Endothelial cell of umbilical vein (primary cell): ENCODE measurements around the gene JARID2. TPM values are rescaled to one million over a fixed set of nuclear protein-coding genes. Genes with fewer than 3 reads are reported as not detected.

Source experiments
- BruUV-seq: library from RNA; stranded (reverse); fragments of 400-500 nt; replicated peaks from 2 replicates; lab custom pipeline; 2021; lab: Mats Ljungman, UMichigan
- CTCF ChIA-PET: fragments of 300-600, 350-600 bp; sonication (Branson Sonifier 250); formaldehyde crosslinking; loops from one replicate; lab custom pipeline; 2021; ENCODE audit warnings: antibody characterized with exemption, inconsistent platforms; lab: Charles Lee
- POLR2A ChIA-PET: fragments of 300-600, 350-600 bp; sonication (Branson Sonifier 250); formaldehyde crosslinking; loops from one replicate; lab custom pipeline; 2021; ENCODE audit warnings: antibody characterized with exemption, inconsistent platforms; lab: Charles Lee
- DNase-seq: peaks from one replicate; pipeline ENCODE4 v3.0.0-alpha.2; 2011; ENCODE audit warnings: low read depth, low spot score
- FAIRE-seq: peaks from 2 replicates; lab custom pipeline; 2011; peaks lifted over from hg19 to GRCh38; lab: Jason Lieb, UNC
- H2AFZ ChIP-seq: 2 replicates; pipeline ENCODE4 v1.6.0; 2012; ENCODE audit warnings: low read depth, low read length, control low read depth, inconsistent platforms
- H3K27ac ChIP-seq: 2 replicates; pipeline ENCODE4 v1.5.1; 2011; ENCODE audit warnings: low read depth, mild to moderate bottlenecking, control low read depth, low read length, moderate library complexity; ENCODE audit not compliant: insufficient read depth
- H3K27me3 ChIP-seq, 2 experiments: 2 replicates each; pipeline versions ENCODE4 v1.6.0 to v1.6.1; 2011; ENCODE audit warnings: low read length in 2 of 2, mixed read lengths in 1 of 2; ENCODE audit not compliant: control insufficient read depth in 2 of 2, insufficient read depth in 2 of 2
- H3K36me3 ChIP-seq, 2 experiments: 2 replicates in 1 of 2; 3 replicates in 1 of 2; pipeline ENCODE4 v1.5.1; 2011; ENCODE audit warnings: low read length in 2 of 2, mild to moderate bottlenecking in 1 of 2, moderate library complexity in 1 of 2; ENCODE audit not compliant: control insufficient read depth in 2 of 2, insufficient read depth in 2 of 2; ENCODE audit errors: extremely low read depth in 1 of 2
- H3K4me1 ChIP-seq: 3 replicates; pipeline ENCODE4 v1.5.1; 2011; ENCODE audit warnings: mild to moderate bottlenecking, low read length; ENCODE audit not compliant: control insufficient read depth, insufficient read depth; ENCODE audit errors: extremely low read depth
- H3K4me2 ChIP-seq: 2 replicates; pipeline ENCODE4 v1.6.1; 2011; ENCODE audit warnings: low read length, control low read depth, mixed read lengths; ENCODE audit not compliant: insufficient read depth
- H3K4me3 ChIP-seq, 3 experiments: fragments of 200-600 bp in 1 of 3; sonication (generic), shearing (Covaris generic) in 1 of 3; replicated peaks in 1 of 3; 2 replicates each; pipeline ENCODE4 v1.5.1; 2011 to 2016; ENCODE audit warnings: control low read depth in 3 of 3, low read length in 3 of 3, mild to moderate bottlenecking in 2 of 3, inconsistent platforms in 1 of 3, low read depth in 1 of 3, moderate library complexity in 1 of 3; ENCODE audit not compliant: insufficient read depth in 1 of 3
- H3K79me2 ChIP-seq: 2 replicates; pipeline ENCODE4 v1.6.0; 2012; ENCODE audit warnings: low read length, inconsistent platforms; ENCODE audit not compliant: control insufficient read depth, insufficient read depth
- H3K9ac ChIP-seq: replicated peaks from 2 replicates; pipeline ENCODE3; 2011; ENCODE audit warnings: low read length, control low read depth; ENCODE audit not compliant: insufficient read depth; ENCODE audit errors: extremely low read depth
- H3K9me1 ChIP-seq: replicated peaks from 3 replicates; pipeline ENCODE4 v1.6.0; 2011; ENCODE audit warnings: mild to moderate bottlenecking, low read length; ENCODE audit not compliant: control insufficient read depth, insufficient read depth; ENCODE audit errors: extremely low read depth
- H3K9me3 ChIP-seq: replicated peaks from 2 replicates; pipeline ENCODE4 v1.5.1; 2012; ENCODE audit warnings: low read length, inconsistent platforms; ENCODE audit not compliant: control insufficient read depth, insufficient read depth
- H4K20me1 ChIP-seq: replicated peaks from 2 replicates; pipeline ENCODE3; 2011; ENCODE audit warnings: mild to moderate bottlenecking, low read length; ENCODE audit not compliant: control insufficient read depth, insufficient read depth; ENCODE audit errors: extremely low read depth
- FOS ChIP-seq: IDR thresholded peaks from 2 replicates; pipeline ENCODE4 v1.6.1; 2011; ENCODE audit warnings: mild to moderate bottlenecking, low read length, moderate library complexity, borderline replicate concordance; ENCODE audit not compliant: insufficient read depth
- GATA2 ChIP-seq: IDR thresholded peaks from 2 replicates; pipeline ENCODE4 v1.7.0; 2011; ENCODE audit warnings: low read depth, mild to moderate bottlenecking, moderate library complexity, mixed read lengths, low read length; ENCODE audit not compliant: insufficient read length, insufficient read depth
- POLR2A ChIP-seq: IDR thresholded peaks from 2 replicates; pipeline ENCODE4 v1.6.1; 2012; ENCODE audit warnings: low read depth, mild to moderate bottlenecking, control low read depth, low read length
- POLR2AphosphoS5 ChIP-seq: IDR thresholded peaks from 2 replicates; pipeline ENCODE4 v1.6.1; 2012; ENCODE audit warnings: low read depth, mild to moderate bottlenecking, control low read depth, low read length, moderate library complexity; ENCODE audit not compliant: insufficient read depth
- dilution Hi-C: fragments of 300-500 bp; cut with MboI; formaldehyde crosslinking; loops from one replicate; pipeline ENCODE4 v1.15.0; 2019; ENCODE audit warnings: low sequenced_read_pairs; ENCODE audit not compliant: extremely low pct_ligation_motif_present
- intact Hi-C: fragments of 100-400 bp; cut with micrococcal nuclease; formaldehyde crosslinking; loops from one replicate; pipeline ENCODE4 v1.10.0; 2022
- polyA plus RNA-seq, 4 experiments: library from polyadenylated mRNA; depleted of rRNA in 3 of 4; stranded (reverse) in 3 of 4; unstranded in 1 of 4; fragments of >200 nt; gene quantifications; 2 replicates each; pipeline versions ENCODE4 v1.2.1 to v1.2.3, GENCODE V29; 2011 to 2012; ENCODE audit warnings: missing spikeins in 1 of 4
- total RNA-seq: library from RNA; stranded (reverse); gene quantifications from 2 replicates; pipeline ENCODE4 v1.2.3, GENCODE V29; 2021
- TF ChIP-seq, protein P1 (sequence below), 2 donors: IDR thresholded peaks; 1 replicate in 1 of 2; 2 replicates in 1 of 2; pipeline ENCODE4 v1.5.1; 2011; ENCODE audit warnings: low read length in 2 of 2, mild to moderate bottlenecking in 2 of 2, moderate library complexity in 2 of 2, control low read depth in 1 of 2, inconsistent platforms in 1 of 2, low read depth in 1 of 2; ENCODE audit not compliant: insufficient read depth in 1 of 2; ENCODE audit errors: extremely low read depth in 1 of 2

JARID2 gene
- total and polyA plus RNA-seq, 2 donors (not counting 3 experiments of a cell fraction or from before 2014, with no cell fraction given): 2.9 to 10.6 TPM

DNA sequence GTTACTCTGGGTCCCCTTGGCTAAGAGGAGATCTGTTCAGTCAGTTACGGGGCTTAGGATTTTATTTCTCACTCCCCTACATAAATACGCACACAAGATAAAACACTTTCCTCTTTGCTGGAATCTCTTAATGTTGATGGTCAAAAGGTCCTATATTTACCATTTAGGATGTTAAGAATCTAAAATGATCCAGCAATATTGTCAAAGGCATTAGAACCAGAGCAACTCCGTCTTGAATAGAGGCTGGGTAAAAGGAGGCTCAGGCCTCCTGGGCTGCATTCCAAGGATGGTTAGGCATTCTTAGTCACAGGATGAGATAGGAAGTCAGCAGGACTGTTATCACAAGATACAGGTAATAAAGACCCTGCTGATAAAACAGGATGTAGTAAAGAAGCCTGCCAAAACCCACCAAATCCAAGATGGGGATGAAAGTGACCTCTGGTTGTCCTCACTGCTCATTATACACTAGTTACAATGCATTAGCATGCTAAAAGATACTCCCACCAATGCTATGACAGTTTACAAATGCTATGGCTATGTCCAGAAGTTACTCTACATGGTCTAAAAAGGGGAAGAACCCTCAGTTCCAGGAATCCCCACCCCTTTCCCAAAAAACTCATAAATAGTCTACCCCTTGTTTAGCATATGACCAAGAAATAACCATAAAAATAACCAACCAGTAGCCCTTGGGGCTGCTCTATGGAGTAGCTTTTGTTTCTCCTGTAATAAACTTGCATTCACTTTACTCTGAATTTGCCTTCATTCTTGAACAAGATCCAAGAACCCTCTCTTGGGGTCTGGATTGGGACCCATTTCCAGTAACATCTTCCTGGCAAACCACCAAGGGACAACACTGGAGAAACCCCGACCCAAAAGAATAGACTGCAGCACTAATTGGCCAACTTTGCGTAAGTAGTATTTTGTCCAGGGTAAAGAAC lies 309.5 kb downstream of the JARID2 start:
- CTCF ChIA-PET: interaction anchor here (2.1 kb wide), 1 partner anchor 68 kb away, joined by 6 read pairs; no protein-coding TSS in a partner anchor
- no peak for FAIRE-seq

More for the DNA sequence above, 309.5 kb downstream of the JARID2 start:
- Histone ChIP-seq H3K27me3 (no peaks in the 10 kb centered on the region), H3K4me1 (peaks cover 32% of the 10 kb centered on the region), H2AFZ (no peak overlapping the region), H4K20me1 (no peaks in the 10 kb centered on the region), H3K9ac (no peak overlapping the region), H3K79me2 (no peaks in the 10 kb centered on the region), H3K9me1 (no peaks in the 10 kb centered on the region), H3K4me2 (no peak overlapping the region), H3K9me3 (no peaks in the 10 kb centered on the region), H3K4me3 (no peak overlapping the region), H3K27ac (no peak overlapping the region), H3K36me3 (no peaks in the 10 kb centered on the region)
- dilution Hi-C loops: no loop called here
- intact Hi-C loops: loop anchor here (10.0 kb wide), 1 partner anchor 649 kb away; no protein-coding TSS in a partner anchor
- TF ChIP-seq POLR2AphosphoS5: peak; percentile 41
- TF ChIP-seq POLR2A: no peak
- peak; percentile 72 for TF ChIP-seq GATA2
- TF ChIP-seq, protein P1, sequence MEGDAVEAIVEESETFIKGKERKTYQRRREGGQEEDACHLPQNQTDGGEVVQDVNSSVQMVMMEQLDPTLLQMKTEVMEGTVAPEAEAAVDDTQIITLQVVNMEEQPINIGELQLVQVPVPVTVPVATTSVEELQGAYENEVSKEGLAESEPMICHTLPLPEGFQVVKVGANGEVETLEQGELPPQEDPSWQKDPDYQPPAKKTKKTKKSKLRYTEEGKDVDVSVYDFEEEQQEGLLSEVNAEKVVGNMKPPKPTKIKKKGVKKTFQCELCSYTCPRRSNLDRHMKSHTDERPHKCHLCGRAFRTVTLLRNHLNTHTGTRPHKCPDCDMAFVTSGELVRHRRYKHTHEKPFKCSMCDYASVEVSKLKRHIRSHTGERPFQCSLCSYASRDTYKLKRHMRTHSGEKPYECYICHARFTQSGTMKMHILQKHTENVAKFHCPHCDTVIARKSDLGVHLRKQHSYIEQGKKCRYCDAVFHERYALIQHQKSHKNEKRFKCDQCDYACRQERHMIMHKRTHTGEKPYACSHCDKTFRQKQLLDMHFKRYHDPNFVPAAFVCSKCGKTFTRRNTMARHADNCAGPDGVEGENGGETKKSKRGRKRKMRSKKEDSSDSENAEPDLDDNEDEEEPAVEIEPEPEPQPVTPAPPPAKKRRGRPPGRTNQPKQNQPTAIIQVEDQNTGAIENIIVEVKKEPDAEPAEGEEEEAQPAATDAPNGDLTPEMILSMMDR (IDR thresholded peaks at IDR 0.05; ENCODE audit: extremely low read depth in 1 of 2, insufficient read depth in 1 of 2, low read depth in 1 of 2, low read length in 2 of 2): no peak
- TF ChIP-seq FOS: peak; percentile 32
- POLR2A ChIA-PET: no interaction called here
- BruUV-seq: no TSS peak
- peak; percentile 26 for DNase-seq
